GM19463 (cell line): ENCODE results near the gene S100A2.

Experiments
- ATAC-seq: cut with Tn5 transposase; IDR thresholded peaks from one replicate; pipeline ENCODE4 v1.9.1; 2021; ENCODE audit warnings: mild to moderate bottlenecking, moderate library complexity; ENCODE audit not compliant: unreplicated experiment

Gene S100A2

DNA sequence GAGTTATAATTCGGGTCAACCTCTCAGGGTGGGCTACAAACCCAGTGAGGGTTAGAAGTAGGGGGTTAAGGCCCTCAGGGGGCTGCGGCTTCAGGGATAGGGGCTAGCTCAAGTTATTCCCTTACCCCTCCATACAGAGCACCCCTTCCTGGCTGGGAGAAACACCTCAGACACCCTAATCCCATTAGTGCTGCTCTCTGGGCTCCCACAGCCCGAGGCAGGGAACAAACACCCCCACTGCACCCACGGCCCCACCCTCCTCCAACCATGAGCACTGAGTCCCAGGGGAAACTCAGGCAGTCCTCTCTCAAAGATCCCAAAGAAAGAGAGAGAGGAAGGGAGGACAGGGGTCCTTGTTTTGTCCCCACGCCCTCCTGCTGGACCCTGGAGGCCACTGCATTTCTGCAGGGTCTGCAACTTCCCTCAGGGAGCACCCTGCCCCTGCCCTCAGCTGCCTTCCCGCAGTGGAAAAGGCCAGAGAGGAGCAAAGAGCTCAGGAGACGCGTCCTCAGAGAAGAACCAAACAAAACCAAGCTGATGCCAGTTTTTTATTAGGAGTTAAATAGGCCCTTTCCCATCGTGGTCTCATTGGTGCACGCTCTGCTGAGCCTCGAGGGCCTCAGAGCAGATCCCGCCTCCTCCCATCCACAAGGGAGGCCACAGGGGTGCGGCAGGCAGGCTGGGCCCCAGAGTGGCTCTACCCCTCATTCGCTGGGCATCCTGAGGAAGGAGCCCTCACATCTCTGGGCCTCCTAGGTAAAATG is 18.7 kb downstream of the S100A2 start:
- ATAC-seq, result no peak

DNA sequence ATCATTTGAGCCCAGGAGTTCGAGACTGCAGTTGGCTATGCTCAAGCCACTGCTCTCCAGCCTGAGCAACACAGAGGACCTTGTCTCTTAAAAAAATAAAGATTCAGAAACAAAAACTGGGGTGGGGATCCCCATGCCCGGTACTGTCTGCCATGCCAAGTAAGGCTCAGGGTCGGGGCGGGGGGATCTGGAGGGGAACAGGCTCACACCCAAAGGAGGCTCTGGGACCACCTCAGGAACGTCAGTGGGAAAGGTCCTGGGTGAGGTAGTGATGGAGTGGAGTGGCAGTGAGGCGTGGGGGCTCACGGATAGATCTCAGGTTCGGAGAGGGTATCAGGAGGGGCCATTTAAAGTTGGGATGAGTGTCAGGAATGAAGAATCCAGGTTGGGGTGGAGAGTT is 19.3 kb downstream of the S100A2 start:
- no peak for ATAC-seq

DNA sequence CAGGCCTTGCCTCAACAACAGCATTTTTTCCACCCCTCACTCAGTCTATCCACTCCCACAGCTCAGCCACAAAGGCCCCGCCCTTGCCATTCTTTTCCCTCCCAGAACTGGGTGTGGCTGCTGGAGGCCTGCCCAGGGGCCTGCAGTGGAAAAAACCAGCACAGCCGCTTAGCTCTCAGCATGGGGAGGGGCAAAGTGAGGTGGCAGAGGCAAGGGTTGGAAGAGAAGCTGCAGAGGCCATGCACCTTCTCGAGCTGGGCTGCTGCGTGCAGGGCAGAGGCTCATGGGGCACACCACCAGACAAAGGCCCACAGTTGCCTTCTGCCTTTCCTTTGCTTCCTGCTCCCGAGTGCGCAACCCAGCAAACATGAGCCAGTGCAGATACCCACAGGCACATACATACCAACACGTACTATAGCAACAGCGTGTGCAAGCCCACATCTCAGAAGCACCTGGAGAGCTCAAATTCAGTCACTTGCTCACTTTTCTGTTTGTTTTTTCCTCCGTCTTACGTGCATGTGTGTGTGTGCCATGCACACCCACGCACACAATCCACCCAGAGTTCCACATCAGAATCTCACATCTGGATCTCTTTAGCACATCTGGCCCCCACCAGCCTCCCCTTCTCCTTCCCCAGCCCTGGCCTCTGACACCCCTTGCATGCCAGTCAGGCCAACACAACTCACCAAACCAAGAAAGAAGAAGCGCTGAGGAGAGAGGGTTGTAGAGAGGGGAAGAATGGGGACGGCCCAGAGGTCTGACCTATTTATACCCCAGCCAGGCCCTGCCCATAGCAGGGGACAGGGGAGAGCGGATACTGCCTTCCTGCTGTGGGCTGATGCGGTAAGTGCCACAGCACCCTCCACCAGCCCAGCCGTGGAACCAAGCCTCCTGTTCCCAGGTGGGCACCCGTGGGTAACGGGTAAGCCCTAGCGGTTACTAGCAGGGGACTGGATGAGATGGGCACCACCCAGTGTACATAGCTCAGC is 20.3 kb downstream of the S100A2 start, which contains the start of gene S100A4:
Gene S100A4 (minus strand): TSS at position 740 of the 989 bp plus-strand sequence. CDS start 1,012 bp downstream, outside the sequence.
- ATAC-seq, result peak; percentile 86

DNA sequence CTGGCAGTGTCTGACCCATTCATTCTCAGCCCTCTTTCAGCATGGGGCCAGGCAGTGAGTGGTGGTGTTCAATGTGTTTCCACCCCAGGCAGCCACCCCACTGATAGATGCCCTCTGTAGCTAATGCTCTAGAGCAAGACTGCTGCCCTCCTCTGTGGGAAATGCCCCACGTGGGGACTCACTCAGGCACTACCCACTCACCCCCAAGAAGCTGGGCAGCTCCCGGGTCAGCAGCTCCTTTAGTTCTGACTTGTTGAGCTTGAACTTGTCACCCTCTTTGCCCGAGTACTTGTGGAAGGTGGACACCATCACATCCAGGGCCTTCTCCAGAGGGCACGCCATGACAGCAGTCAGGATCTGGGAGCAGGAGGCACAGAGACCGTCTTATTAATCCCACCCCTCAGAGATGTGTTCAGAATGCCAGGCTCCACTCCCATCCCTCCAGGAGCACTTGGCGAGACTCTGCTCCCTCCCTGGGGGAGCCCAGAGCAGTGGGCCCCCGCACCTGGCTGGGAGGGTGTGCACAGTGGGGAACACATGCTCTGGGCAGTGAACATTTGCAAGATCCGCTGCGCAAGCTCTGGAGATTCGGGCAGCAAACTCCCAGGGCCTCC is 21.1 kb downstream of the S100A2 start:
- no peak for ATAC-seq

DNA sequence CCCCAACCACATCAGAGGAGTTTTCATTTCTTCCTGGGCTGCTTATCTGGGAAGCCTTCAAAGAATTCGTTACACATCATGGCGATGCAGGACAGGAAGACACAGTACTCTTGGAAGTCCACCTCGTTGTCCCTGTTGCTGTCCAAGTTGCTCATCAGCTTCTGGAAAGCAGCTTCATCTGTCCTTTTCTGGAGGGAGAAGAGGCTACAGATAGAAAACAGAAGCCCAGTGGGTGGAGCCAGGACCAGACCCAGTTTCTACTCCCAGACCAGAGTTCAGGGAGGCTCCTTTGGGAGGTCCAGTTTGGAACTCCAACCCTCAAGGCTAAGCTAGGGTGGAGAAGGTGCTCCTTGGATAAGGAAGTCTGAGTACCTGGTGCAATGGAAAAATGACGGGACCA is 21.9 kb downstream of the S100A2 start:
- ATAC-seq, result no peak

DNA sequence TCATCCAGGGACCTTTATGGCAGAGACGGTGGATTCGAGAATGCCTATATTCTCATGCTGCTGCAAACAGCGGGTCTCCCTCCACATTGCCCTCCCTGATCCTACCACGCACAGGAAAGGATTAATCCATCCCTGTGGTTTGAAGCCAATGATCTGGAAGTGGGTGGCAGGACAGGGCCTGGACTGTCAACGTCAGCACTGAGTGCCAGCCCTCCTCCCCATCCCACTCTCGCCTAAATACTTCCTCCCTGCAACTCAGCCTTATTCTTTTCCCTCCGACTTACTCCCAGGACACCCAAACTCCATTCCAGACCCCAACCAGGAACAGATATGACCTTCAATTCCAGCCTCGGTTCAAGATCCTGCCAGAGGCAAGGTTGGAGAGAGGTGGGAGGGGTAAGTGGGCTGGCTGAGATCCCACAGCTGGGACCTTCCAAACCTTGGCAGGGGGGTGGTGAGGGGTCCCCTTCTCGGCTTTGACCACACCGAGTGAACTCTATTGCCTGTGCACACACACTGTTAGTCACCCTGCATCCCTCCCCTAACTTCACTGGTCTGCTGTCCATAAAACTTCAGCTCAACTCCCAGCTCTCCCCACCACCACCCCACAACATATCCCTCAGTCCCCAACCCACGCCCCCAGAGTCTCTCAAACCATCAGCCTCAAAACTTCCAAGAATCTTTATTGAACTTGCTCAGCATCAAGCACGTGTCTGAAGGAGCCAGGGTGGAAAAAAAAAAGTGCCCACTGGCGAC is 22.5 kb downstream of the S100A2 start:
- ATAC-seq, result no peak

DNA sequence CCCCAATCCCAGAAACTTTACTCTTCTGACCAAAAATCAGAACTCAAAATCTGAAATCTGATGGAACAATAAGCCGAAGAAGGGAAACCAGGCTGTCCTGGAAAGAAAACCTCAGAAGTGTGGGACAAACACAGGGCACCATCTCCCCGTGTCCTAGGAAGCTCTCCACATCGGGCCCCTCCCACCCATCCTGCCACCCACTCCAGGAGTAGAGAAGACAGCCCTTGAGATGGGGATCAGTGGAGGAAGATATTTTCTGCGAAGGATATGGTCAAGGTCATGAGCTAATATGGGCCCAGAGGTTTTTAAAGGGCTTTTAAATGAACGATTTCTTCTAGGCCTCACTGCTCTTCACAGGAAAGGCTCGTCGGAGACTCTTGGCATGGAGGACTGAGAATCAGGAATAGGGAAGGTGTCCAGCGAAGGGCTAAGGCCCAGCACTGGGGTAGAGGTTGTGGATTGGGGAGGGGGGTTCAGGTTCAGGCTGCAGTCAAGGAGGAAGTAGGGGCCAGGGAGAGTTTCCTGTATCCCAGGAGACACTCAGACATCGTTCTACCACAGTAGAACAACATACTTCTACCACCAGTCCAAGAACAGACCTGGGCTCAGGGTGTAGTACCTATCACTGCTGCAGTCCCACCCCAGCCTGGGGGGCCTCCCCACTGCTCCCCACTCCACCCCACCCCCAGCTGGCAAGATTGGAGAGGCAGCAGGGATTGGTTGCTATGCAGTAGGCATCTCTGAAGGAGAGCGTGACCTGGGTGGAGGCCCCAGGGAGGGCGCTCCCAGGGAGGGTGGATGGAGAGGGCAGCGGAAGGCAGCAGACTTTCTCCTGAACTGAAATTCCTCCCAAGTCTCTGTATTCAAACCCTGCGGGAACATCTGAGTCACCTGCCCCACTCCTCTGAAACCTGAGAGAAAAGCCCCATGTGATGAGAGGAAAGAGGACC is 23.7 kb downstream of the S100A2 start:
- ATAC-seq, result no peak

DNA sequence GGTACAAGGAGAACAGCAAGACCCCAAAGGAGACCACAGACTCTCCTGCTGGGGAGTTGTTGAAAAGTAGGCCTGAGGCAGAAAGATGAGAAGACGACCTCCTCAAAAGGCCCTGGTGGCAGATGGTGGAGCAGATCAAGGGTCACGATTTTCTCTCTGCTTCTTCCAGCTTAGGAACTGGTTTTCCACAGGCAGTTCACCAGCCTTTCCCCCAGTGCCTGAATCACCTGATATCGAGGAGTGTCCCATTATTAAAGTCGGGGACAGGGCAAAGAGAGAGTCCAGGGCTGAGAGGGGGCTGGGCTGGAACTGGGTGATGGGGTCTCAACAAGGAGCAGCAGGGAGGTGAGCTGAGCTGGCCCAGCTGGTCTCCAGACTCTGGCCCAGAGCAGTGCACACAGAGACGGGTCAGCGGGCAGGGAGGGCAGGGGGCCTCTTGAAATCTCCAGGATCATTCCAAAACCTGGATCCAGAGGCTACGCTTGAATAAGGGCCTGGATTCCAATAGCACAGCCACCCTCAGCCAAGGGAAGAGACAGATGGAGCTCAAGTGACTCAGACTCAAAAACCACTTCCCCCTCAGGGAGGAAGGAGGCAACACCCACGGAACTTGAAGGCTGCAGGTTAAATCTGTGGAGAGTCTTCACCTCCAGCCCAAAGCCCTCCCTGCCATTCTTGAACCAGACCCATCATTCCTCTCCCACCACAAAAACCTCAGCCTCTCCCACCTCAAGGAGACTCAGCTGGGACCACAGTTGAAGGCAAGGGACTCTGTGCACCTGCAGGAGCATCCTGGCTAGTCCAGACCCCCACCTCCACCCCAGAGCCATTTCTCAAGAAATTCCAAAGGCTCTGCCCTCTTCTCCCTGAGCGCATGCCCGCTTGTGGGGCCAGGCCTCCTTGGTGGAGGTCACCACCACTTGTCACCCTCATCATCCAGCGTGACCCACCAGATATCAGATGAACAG is 25.0 kb downstream of the S100A2 start, which contains the start of gene S100A5:
Gene S100A5 (minus strand): TSS at position 541 of the 968 bp plus-strand sequence. CDS start 743 bp downstream, outside the sequence.
- ATAC-seq, result no peak

DNA sequence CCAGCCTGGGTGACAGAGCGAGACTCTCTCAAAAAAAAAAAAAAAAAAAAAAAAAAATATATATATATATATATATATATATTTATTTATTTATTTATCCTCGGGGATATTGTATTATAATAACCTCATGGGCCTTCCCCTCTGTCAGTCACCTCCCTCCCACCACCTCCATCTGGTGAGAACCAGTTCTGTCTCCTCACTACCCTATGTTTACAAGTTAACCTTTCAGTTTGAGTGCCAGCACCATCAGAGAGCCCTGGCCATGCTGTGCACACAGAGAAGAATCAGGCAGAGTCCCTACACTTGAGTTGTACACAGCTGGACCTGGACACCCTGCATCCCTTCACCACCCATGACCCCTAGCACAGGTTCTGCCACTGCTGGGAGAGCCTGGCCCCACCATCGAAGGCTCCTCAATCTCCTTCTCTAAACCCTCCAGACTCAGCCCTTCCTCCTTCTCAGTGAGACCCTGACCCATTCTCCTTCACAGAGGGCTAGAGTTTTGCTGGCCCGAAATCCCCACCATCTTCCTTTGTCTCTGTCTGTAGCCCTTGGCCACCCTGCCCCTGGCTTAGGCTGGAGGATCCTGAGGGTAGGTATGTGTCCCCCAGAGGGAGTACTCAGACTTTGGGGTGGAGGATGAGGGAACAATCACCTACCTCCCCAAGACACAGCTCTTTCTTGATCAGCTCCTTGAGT is 26.1 kb downstream of the S100A2 start:
- ATAC-seq, result no peak

DNA sequence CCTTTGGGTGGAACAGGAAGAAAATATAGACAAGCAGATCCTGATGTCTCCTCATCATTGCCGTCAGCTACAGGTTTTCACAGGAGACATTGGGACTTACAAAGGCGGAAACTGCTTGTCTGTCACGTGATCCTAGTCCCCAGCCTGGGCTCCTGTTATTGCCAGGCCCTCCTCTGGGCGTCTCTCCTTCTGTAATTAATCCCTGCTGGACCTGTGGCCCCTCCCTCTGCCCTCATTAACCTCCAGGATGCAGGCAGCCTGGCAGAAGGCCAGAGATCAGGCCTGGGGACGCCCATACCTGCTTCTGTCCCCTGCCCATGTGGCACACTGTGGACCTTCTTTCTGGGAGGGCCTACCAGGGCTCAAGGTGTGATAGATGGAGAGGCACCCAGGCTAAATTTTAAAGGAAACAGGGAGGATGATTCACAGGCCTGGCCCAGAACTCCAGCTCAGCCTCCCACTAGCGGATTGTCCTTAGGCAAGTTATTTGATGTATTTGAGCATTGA is 27.3 kb downstream of the S100A2 start:
- no peak for ATAC-seq

DNA sequence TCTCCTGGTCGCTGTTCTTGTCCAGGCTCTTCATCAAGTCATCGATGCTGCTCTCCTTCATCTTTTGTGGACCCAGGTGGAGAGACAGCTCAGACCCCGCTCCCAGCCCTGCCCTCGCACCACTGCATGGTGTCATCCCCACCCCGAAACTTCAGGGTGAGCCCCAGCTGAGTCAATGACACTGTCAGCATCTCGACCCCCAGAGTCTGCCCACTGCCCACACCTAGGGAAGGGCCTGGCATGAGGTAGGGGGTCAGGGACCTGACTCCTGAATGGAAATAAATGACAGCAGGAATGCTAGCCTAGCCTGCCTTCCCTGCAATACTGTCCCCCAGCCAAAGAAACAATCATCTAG is 28.3 kb downstream of the S100A2 start:
- no peak for ATAC-seq

DNA sequence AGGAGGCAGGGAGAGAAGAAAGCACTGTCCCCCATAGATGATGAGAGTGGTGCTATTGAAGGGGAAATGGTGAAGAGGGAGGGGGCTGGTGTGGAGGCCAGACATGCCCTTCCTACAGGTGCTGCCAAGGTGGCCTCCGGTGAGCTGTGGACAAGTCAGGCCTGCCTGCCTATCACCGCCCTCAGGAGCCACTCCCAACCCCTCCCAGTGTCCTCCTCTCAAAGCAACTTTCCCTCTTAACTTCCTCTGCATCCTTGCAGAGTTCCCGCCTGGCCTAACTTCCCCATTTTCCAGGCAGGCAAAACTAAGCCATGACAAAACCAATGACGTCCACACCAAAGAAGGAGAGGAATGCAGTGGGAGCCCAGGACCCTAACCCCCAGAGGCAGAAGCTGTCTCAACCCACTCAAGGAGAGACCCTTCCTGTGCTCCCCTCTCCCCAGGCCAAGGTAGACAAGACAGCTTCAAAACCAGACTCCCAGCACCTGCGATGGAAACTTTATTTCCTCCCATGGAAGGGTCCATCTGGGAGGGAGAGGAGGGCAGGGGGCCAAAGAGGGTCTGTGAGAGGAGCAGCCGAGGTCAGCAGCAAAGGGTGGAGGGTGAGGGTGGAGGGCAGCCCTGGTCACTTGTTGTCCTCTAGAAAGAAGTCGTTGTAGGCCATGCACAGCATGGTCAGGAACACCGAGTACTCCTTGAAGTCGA is 28.8 kb downstream of the S100A2 start:
- no peak for ATAC-seq

DNA sequence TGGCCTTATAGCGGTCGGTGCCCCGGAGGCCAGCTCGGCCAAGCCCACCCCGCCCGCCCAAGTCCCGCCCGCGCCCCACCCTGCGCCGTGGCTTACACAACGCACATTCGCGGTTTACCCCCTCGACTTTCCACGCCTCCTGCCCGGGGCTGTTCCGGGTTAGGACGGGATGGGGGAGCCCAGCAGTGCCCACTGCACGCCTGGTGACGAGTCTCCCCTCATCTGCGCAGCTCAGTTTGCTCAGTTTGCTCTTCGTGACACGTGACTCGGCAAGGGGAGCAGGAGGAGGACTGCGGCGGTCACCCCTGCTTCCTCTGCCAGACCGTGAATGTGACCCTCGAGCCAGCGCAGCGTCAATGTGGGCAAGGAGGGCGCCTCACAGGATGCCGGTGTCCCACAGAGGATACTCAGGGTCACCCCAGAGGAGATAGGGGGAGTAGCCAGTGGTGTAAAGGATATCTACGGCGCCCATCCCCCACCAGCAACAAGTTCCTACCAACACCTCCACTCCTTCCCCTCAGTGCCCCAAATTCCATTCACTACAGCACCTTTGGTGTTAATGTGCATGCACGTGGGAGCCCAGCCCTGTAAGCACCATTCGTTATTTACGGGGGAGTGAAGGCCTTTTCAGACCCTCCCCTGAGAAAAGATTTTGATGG is 29.5 kb downstream of the S100A2 start:
- peak; percentile 61 for ATAC-seq

DNA sequence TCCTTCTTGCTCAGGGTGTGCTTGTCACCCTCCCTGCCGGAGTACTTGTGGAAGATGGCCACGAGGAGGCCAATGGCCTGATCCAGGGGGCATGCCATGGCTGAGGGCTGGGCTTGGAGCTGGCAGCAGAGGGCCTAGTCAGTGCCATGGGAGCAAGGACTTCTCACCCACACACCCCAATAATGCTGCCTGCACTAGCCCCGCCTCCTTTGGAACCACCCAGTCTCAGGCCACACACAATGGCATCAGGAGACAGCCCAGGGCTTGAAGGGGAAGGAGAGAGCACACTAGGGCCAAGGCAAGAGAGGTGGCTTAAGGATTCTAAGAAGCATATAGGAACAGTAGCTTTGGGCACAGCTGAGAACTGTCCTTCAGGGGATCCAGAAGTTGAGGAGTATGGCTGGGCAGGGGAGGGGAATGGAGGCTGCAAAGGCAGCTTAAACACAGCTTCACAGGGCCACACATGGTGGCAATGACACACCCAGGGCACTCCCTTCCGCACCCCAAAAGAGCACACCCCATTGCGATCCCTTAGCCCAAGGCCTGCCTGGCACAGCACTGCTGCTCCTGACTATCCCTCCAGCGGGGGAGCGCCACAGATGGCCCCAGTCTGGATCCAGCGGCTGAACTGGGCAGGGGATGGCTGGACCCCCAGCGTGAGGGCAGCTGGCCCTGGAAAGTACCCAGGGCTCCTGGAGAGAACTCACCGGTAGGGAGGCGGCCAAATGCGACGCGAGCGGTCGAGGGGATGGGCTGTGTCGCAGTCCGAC is 30.2 kb downstream of the S100A2 start, which contains the start of gene S100A6:
Gene S100A6 (minus strand): TSS at position 750 of the 770 bp plus-strand sequence. CDS start 652 bp downstream, at position 98.
- ATAC-seq, result peak; percentile 37

DNA sequence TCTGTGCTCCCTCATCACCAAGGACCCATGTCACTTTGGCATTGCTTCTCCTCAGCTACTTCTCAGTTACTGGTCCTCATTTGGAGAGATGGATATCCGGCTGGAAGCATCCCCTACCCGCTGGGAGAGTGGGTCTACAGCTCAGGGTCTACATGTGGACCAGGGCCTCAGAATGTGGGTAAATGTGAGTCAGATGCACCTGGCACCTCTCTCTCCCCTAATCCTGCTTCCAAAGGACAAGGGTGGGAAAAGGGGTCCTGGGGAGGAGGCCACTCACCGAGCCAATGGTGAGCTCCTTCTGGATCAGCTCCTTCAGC is 30.8 kb downstream of the S100A2 start:
- ATAC-seq, result no peak
